Measurements from ENCODE around the gene SLC29A3. TPM values are rescaled to one million over a fixed set of nuclear protein-coding genes. Genes with fewer than 3 reads are reported as not detected.

Gene SLC29A3
- total RNA-seq, 1 experiment from 2014 or later = 9.2 TPM

DNA sequence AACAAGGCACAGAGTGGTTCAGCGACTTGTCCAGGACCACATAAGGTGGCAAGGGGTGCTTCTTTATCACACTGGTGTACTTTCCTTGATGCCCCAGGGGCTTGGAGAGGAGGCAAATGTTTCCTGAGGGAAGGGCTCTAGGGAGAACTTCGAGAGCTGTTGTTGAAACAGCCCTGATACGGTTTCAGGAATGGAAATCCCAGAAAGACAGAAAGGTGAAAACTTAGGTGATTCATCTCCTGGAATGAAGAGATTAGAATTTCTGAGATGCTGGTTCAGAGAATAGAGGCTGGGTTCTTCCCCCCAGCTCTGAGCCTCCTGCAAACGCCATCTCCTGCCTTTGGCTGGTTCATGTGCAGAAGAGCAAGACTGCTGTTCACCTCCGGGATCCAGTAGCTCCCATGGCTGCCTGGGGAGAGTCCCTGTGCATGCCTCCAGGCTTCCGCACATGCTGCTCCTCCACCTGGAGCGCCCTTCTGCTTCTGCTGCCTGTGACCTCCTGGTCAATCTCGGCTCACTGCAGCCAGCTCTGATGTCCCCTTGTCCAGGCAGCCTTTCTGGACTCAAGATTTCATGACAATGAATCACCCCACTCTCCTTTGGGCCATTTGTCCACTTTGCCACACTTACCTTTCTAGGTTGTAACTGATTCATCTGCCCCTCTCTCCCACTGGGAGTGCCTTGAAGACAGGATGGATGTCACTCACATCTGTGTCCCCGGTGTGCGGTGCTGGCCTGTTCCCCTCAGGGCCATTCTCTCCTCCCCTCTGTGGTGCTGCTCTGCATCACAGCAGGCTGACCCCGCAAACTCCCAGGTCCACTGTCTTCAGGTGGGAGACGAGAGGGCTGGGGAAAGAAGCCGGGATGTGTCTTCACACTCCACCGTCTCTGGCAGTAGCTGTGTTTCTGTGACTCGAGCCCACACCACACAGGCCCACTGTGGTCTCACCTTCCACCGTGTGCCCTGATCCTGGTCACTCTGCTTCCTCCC is 74.0 kb downstream of the SLC29A3 start:
- Histone ChIP-seq H2BK20ac (ENCODE audit: low read depth, low read length, poor library complexity, severe bottlenecking) (no peak overlapping the region), H3K9ac (ENCODE audit: extremely low read depth, insufficient read length, low read length) (no peak overlapping the region), H3K4me2 (ENCODE audit: insufficient read depth, insufficient read length, low read length) (no peak overlapping the region), H4K20me1 (ENCODE audit: control insufficient read depth, insufficient read depth, insufficient read length) (no peaks in the 10 kb centered on the region), H2BK5ac (ENCODE audit: insufficient read length, low read length) (no peak overlapping the region), H3K18ac (ENCODE audit: insufficient read length, low read depth, low read length) (no peak overlapping the region), H4K91ac (ENCODE audit: insufficient read length, low read depth, low read length) (no peak overlapping the region), H2BK15ac (ENCODE audit: low read depth, low read length) (no peak overlapping the region), H2BK12ac (ENCODE audit: insufficient read length, low read depth, low read length) (no peak overlapping the region), H4K5ac (ENCODE audit: insufficient read length, low read depth, low read length) (no peak overlapping the region), H4K8ac (replicated peaks; ENCODE audit: insufficient read length, low read depth, low read length) (no peak overlapping the region), H2AFZ (ENCODE audit: low read length) (no peak overlapping the region), H2BK120ac (ENCODE audit: low read depth, low read length, poor library complexity, severe bottlenecking) (no peak overlapping the region), H3K9me3 (ENCODE audit: control insufficient read depth, low read depth, low read length) (no peaks in the 10 kb centered on the region), H3T11ph (ENCODE audit: low read length) (no peak overlapping the region), H3K4ac (ENCODE audit: low read depth, low read length) (no peak overlapping the region), H3K27me3 (ENCODE audit: insufficient read depth, low read length) (peaks cover 7% of the 10 kb centered on the region; the same call in 1 of the 2 replicates), H3K4me1 (ENCODE audit: insufficient read depth, low read length) (no peaks in the 10 kb centered on the region), H3K79me1 (ENCODE audit: insufficient read depth, low read depth, low read length, poor library complexity, severe bottlenecking) (no peaks in the 10 kb centered on the region), H3K27ac (ENCODE audit: insufficient read length, low read depth, low read length) (no peak overlapping the region), H3K14ac (ENCODE audit: insufficient read depth, low read length) (no peak overlapping the region), H3K56ac (ENCODE audit: insufficient read length, low read depth, low read length) (no peak overlapping the region), H3K79me2 (ENCODE audit: insufficient read depth, low read length) (no peaks in the 10 kb centered on the region), H3K23ac (ENCODE audit: insufficient read length, low read depth, low read length) (no peak overlapping the region), H2AK5ac (ENCODE audit: insufficient read length, low read length) (no peak overlapping the region), H3K23me2 (ENCODE audit: insufficient read length, low read depth, low read length, poor library complexity, severe bottlenecking) (peaks cover 6% of the 10 kb centered on the region)
- WGBS (ENCODE audit: extremely low coverage, insufficient read length, low lambda C conversion rate) = no CpG with 5 or more reads among the region's 16 CpGs
- peak; percentile 17 for DNase-seq
- Mint-ChIP-seq H3K9me3 (no peaks in the 10 kb centered on the region), H3K4me3 (no peak overlapping the region; a peak in 1 of 5 replicates), H3K27me3 (ENCODE audit: low read depth) (peaks cover 79% of the 10 kb centered on the region), H3K36me3 (ENCODE audit: insufficient read depth in 1 of 3, low read depth in 3 of 3) (no peaks in the 10 kb centered on the region; a peak in 1 of 7 replicates), H3K4me1 (peaks cover 11 to 16% of the 10 kb centered on the region in 2 experiments), H3K27ac (peak overlapping the region in 1 of 3 experiments; percentile 59; a peak in 1 of 7 replicates)
- TF ChIP-seq, protein P1, sequence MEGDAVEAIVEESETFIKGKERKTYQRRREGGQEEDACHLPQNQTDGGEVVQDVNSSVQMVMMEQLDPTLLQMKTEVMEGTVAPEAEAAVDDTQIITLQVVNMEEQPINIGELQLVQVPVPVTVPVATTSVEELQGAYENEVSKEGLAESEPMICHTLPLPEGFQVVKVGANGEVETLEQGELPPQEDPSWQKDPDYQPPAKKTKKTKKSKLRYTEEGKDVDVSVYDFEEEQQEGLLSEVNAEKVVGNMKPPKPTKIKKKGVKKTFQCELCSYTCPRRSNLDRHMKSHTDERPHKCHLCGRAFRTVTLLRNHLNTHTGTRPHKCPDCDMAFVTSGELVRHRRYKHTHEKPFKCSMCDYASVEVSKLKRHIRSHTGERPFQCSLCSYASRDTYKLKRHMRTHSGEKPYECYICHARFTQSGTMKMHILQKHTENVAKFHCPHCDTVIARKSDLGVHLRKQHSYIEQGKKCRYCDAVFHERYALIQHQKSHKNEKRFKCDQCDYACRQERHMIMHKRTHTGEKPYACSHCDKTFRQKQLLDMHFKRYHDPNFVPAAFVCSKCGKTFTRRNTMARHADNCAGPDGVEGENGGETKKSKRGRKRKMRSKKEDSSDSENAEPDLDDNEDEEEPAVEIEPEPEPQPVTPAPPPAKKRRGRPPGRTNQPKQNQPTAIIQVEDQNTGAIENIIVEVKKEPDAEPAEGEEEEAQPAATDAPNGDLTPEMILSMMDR (conservative IDR thresholded peaks at IDR 0.05) = no peak

Measured in H9 (cell line).